Measurements from ENCODE around the gene SLC6A9. TPM values are rescaled to one million over a fixed set of nuclear protein-coding genes. Genes with fewer than 3 reads are reported as not detected.
A peak's percentile ranks its signal among the peaks of the same experiment; 100 is the strongest.

Gene SLC6A9
- total RNA-seq, 1 donor from 2014 or later: 3.6 TPM

DNA sequence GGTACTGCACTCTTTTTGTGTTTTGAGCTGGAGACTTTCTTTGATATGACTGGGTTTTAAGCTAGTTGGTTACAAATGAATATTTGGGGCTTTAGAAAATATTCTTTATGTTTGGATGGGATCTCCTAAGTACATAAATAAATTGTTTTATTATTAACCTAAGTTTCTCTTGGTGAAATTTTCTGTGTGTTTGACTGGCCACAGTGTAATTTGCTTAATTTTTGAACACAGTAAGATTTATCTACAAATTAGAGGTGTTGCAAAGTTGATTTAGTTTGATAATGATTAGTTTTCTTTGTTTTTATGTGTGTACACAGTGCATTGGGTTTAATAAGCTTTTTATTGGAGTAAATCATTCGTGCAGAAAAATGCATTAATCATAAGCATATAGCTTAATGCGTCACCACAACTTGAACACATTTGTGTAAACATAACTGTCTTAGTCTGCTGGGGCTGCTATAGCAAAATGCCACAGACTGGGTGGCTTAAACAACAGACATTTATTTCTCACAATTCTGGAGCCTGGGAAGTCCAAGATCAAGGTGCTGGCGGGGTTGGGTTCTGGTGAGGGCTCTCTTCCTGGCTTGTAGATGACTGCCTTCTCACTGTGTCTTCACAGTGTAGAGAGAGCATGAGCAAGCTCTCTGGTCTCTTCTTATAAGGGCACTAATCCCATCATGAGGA is 17.4 kb upstream of the SLC6A9 start:
- DNase-seq: no peak

DNA sequence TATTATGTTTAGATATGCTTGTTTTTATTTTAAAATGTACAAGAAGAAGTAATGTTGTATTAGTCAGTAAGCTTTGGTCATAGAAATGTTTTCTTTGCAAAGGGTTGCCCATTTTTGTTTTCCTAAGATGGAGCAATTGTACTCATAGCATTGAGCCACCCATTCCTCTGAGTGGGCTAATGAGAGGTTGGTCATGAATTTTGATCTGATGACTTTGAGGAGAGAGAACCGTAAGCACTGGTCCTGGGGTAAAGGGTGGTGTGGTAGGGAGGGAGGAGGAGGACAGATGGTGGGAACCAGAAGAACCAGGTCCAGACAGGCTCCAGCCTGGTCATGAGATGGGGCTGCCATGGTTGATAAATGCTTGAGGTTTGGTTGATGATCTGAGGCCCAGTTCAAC is 15.9 kb upstream of the SLC6A9 start:
- DNase-seq: no peak

DNA sequence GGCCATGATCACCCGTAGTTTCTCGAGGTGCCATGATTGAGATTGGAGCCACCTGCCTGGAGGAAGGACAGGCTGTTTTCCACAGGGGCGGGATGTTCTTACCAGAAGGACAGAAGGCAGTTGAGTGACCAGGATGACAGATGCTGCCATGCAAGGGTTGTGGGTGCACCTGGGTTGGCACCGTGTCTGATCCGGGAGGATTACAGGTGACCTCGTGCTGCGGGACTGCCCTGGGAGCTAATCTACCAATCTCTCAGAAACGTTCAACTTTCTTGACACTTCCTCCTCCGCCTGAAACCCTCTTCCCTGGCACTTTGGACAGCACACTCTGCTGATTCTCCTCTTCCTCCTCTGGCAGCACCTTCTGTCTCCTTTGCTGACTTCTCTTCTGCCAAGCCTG is 13.8 kb upstream of the SLC6A9 start:
- no peak for DNase-seq

DNA sequence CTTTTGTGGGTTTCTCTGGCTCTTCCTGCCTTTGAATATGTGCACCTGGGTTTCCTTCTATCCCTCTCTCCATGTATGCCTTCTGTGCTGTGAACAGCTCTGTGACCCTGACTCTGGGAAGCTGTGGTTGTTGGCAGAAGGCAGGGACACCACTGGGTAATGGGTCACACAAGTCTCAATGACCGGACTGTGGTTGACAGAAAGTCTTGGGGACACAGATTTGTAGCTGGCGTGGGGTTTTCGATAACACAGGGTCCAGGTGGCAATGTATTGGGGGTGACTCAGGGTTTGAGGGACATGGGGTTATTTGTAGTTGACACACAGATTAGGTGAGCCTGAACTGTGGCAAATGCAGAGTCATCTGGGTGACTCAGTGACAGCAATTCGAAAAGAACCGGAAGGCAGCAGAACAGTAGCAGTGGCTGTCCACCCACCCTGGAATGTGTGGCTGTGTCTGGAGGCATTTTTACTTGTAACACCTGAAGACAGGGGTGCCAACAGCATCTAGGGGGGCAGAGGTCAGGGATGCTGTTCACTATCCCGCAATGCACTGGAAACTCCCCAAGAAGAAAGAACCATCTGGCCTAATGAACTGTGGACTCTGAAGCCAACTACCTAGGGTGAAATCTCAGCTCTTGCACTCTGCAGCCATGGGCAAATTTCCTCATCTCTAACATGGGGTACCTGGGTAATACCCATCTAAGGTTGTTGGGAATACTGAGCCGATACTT is 13.0 kb upstream of the SLC6A9 start:
- no peak for DNase-seq

DNA sequence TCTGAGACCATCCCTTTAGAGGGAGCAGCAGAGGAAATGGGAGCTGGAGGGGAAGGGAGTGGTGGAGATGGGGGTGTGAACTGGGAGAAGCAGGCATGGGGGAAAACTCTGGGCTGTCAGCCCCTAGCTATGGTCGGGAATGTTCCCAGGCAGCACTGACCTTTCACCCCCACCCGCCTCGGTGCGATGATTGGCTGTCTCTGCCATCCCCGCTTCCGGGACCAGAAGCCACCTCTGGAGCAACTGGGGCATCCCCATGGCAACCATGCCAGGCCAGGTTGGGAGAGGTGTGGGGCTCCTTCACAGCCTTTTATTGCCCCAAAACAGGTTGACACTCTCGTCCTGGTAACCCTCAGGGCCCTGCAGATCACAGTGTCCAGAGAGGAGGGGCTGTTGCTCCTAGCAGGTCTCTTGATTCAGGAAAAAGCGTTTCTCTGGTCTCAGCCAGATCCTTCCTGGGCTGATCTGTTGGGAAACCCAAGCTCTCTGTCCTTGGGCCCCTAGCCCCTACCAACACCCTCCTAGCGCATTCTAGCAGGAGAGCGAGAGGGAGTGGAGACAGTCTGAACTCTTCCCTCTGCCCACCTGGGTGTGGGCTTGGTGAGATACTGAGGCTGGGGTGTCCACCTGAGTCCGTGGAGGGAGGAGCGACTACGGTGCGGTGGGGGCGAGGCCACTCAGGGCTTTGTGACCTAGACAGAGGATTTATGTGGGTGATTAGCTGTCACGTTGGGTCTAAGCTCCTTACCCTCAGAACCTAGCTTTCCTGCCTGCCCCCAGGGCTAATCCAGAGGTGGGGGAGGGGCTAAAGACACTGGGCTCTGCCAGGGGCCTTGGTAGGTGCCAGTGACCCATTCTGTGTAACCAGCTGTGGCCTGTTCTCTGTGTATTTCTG is 12.2 kb upstream of the SLC6A9 start:
- no peak for DNase-seq

DNA sequence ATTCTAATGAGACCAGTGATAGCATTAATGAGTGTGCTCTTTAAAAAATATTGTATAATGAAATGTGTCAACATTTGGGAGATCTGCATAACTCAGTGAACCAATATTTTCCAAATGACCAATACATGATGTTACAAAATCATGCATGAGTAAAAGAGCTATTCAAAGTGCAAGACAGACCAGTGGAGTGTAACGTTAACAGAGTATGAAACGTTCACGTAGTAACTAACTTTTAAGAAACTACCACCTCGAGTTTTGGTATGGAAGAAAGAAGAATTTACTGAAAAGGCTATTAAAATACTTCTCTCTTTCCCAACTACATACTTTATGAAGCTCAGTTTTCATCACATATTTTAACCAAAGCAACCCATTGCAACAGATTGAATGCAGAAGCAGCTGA is 9.6 kb upstream of the SLC6A9 start:
- DNase-seq: no peak

DNA sequence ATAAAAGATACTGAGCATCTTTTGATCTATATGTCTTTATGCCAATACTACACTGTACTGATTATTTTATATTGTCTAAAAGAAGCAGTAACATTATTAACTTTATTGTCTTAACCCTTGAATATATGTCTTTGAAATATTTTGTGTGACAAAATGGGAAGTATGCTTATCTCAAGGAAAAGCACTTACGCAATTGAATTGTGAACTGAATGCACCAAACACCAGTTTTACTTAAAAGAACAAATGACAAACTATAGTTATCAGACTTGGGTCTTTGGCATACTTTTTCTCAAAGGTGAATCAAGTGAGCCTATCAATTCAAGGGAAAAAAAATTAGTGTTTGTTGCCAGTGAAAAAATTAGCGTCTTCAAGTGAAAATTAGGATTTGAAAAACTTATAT is 9.2 kb upstream of the SLC6A9 start:
- no peak for DNase-seq

DNA sequence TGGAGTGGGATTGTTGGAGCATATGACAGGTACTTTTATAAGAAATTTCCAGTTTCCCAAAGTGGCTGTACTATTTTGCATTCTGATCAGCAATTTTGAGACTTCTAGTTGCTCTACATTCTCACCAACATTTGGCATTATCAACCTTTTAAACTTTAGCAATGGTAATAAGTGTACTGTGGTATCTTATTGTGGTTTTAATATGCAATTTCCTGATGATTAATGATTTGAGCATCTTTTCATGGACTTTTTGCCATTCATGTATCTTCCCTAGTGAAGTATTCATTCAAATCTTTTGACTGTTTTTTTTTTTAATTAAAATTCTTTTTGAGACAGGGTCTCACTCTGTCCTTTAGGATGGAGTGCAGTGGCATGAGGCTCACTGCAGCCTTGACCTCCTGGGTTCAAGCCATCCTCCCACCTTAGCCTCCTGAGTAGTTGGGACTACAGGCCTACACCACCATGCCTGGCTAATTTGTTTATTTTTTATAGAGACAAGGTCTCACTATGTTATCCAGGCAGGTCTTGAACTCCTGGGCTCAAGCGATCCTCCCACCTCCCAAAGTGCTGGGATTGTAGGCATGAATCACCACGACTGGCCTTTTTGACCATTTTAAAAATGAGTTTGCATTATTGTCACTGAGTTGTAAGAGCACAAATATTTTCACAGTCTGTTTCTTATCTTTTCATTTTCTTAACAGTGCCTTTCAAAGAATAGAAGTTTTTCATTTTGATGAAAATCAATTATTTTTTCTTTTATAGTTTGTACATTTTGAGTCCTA is 7.8 kb upstream of the SLC6A9 start:
- no peak for DNase-seq

DNA sequence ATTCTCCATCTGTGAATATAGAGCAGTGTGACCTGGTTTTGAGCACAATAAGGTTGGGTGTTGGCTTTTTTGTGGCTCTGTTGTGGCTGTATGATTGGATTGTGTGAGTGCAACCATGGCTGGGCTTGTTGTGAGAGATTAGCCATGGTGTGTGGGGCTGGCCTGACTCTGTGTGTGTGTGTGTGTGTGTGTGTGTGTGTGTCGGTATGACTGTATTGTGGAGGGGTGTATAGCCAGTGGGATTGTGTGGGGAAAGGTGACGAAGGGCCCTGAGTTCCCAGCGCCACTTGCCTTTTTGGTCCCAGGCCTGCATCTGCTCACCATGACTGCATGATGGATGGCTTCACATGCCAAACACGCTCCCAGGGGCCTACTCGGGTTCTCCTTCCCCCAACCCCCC is 5.9 kb upstream of the SLC6A9 start:
- DNase-seq: peak; percentile 31

DNA sequence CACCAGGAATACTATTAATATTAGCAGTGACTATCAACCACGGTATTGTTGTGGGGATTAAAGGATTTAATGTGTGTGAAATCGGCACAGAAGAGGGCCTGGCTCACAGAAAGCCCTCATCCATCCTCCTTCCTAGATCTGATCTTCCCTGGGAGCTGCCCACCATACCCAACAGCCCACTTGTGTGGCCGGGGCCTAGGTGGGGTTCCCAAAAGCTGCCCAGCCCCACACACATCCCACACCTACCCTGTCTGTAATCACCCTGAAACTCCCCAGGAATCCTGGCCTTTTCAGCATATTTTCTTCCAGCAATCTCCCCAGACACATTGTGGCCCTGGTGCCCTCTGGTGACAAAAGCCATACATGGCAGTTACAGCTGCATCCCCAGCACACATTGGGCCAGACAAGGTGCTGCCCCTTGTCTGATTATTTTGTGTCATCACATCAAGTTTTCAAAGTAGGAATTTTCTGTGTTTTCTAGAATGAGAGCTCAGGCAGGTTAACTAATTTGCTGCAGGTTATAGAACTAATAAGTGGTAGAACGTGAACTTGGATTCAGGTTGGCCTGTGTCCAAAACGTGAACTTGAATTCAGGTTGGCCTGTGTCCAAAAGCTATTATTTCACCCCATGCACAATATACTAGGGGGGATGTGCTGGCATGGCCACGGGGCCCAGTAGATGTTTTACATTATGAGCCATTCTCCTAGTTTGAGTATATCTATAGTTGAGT is 5.3 kb upstream of the SLC6A9 start:
- peak; percentile 39 for DNase-seq

DNA sequence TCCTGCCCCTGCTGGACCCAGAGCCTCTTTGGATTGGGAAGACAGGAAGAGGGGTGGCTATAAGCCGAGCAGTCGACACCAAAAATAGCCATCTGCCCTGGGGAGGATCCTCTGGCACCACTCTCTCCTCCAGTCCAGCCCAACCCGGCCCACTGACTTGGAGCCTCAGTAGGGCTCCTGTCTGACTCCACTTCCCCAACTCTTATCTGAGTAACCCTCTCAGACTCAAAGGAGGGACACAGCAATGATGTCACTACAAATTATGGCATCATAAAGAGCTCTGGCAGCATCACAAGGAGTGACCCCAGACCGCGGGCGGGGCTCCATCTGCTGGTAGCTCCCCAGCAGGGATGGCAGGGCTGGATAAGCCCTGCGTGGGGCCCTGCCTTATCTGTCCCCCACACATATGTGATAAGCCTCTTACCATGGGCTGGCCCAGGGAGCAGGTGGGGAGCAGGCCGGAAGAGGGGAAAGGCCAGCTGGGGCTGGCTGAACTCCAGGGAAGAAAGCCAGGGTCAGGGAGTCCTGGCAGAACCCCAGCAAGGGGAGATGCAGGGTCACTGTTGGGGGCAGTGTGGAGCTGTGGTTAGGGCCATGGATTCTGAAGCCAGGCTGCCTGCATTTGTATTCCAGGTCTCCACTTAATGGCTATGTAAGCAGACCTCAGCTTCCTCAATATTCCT is 4.6 kb upstream of the SLC6A9 start:
- DNase-seq: no peak

DNA sequence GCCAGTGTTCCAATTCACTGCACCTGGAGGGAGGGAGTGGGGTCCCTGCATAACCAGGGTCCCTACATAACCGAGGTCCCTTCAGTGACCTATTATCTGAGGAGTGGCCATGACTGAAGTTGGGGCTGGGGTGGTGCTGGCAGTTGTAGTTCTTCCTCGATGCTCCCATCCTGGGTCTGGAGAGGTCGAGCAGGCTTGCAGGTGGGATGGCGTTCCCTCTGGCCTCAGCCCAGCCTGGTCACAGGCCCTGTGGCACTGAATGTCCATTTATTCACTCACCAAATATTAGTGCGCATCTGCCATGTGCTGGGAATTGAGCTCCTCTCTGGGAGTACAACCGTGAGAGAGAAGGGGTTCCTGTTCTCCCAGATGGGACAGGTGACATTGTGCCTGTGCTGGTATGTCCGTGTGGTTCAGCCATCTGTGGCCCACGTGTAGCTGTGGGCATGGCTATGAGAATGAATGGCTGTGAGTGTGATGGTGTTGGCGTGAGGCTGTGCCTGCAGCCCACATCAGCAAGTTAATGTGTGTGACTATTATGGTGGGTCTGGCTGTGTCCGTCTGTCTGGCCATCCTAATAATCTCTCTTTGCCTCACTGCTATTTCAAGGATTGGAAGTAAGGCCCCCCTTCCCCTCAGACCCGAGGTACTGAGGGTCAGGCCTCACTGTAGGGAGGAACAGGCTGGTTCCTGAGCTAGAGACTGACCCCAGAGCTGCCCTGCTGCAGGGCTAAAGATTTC is 3.9 kb upstream of the SLC6A9 start:
- DNase-seq: no peak

DNA sequence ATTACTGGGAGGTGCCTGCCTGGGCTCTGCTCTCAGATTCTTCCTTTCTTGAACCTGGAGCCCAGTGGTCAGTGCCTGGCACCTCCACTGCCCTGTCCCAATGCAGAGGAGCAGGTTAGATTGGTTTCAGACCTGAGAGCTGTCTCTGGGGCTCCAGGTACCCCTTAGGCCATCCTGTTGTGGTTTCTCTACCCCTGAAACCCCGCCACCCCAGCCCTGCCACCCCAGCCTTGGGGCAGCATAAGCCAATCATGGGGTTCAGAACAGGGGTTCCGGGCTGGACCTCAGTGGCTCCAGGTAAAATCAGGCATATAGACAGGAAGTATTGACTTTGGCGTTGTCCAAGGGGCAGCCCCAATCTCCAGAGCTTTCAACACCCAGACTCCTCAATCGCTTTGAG is 3.2 kb upstream of the SLC6A9 start:
- DNase-seq: no peak

DNA sequence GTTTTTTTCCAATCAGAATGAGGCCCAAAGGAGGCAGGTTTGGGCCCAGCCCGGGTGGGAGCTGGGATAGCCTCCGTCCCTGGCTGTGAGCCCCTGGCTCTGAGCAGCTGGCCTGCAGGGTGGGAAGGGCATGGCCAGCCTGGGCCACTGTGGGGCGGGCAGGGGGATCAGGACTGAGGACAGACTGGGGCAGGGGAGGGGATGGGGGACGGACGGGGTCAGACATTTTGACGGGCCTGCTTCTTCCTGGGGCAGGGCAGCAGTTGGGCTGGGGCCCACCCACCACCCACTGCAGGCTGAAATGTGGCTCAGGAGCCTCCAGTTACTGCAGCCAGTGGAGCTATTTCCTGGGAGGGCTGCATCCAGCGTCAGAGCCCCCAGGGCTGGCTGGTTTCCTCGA is 2.5 kb upstream of the SLC6A9 start:
- no peak for DNase-seq

DNA sequence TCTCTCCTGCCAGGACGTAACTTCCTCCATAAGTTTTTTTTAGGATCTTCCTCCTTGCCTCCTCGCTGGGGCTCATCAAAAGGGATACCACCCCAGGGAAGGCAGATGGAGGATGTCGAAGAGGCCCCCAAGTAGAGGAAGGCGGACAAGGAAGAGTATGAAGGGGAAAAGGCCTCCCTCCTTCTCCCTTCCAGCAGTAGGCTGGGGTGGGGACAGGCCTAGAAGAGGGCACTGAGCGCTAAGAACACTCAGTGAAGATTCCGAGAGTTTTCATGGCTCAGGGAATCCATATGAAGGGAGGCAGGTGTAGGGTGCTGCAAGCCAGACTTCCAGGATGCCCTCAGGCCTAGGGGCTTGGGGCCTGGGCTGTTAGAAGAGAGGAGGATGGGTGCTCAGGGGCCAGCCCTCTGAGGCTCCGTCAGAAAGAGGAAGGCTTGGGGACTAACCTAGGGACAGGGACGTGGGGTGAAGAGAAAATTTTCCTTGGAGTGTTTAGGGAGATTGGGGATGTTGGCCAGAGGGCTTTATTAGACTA is 1.8 kb upstream of the SLC6A9 start:
- no peak for DNase-seq

DNA sequence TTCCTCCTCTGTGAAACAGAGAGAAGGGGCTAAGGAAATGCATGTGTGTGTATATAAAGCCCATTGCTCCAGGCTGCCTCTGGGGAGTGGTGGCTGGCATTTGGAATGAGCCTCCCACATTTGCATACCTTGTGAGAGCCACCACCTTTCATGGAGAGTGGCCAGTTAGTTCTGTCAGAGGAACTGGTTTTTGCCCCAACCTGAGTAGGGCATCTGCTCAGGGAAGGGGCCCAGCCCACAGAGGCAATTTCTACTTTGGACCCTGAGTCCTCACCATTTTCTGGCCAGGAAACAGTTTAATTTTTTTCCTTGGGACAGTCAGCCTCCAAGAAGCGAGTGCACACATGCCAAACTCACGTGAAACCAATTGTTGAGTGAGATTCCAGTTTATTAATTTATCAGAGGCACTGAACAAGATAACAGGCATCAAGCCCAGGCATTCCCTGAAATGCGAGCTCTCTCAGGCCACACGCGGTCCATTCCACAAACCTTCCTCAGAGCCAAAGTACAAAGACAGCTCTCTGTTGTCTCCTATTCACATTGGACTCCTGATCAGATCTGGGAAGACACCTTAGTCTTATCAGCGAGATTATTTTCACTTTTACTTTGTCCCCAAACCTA is 1.0 kb upstream of the SLC6A9 start:
- no peak for DNase-seq

DNA sequence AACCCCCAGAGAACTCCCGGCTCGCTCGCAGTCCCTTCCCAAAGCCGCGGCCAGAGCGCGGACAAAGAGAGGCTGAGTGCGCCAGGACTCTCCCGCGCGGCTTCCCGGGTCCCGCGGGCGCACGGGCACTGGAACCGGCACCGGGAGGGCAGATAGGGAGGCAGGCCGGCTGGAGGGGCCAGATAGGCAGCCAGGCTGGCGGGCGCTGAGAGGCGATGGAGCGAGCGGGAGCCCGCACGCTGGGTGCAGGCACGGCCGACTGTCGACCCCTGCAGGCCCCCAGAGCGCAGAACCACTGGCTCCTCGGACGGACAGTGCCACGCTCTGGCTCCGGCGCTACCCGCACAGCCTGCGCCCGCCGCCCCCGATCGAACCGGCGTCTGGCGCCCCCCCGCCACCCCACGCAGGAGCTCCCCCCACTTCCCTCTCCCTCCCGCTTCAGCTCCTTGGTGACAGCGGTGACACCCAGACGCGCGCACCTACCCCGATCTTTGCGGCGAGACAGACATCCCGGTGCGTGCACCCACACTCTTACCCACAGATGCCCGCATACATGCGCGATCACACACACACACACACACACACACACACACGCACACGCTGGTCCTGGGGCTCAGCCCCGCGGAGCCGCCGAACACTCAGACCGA is 534 bp downstream of the SLC6A9 start:
- DNase-seq: no peak

DNA sequence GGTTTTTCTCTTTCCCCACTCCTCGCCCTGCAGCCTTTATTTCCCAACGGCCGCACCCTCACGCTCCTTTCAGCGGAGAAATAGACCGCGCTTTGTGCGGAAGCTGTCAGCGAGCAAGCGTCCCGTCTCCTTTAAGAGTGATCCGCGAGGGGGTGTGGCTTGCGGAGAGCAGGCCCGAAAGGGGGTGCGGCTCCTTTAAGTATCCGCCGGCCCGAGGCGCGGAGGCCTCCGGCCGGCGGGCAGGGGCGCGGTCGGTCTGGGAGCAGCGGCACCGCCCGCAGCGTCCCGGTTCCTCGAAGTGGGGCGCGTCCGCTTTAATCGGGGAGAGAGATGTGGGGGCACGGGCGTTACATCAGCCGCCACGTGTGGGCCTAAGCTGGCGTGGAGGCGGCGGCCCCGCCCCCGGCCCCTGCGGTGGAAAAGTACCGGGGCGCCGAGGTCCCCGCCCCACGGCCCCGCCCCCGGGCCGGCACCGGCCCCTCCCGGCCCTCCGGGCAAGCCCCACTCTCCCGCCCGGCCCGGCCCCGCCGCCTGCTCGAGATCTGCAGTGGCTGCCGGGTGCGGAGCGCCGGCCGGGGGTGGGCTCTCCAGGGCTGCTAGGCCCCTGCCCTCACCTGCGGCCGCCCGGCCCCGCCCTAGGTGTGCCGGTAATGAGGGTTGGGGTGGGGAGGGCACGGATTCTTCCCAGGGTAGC is 1.2 kb downstream of the SLC6A9 start:
- DNase-seq: peak; percentile 54
